Measurements from ENCODE around the gene CKAP4. TPM values are rescaled to one million over a fixed set of nuclear protein-coding genes. Genes with fewer than 3 reads are reported as not detected.

The CKAP4 gene
- total RNA-seq, 2 donors from 2014 or later, result 50.1 to 56.8 TPM

DNA sequence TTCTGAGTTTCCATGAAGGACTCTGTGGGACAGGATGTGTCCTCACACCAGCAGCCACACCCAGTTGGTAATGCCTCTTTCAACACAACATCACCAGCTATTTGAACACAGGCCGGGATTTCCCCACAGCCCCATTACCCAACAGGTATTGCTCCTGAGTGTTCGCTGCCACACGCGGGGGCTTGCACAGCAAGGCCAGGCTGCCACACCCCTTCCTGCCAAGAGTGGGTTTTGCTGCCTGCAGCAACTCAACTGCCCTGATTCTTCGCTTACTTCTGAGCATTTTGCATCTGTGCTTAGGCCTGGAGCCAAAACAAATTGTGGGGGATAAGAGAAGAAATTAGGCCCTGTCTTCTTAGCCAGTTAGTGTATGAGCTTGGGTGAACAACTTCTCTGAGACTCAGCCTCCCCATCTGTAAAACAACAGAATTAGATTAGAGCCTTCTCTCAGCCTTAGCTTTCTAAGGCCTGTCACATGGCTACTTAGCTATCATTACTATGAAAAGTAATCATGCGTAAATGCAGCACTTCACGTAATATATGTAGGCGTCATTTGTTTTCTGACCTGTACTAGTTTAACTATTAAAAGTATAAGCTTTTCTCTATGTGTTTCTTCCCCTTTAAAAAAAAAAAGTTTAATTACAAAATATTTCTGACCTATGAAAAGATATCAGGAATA, 20.0 kb downstream of the CKAP4 start:
- peaks cover 0 to 19% of the 10 kb centered on the region in 2 donors for H3K4me1 ChIP-seq
- no peak overlapping the region for H3K27ac ChIP-seq
- no peak for TF ChIP-seq CTCF (IDR thresholded peaks at IDR 0.05)
- DNase-seq (ENCODE audit: low spot score), result peak; percentile 80
- H3K36me3 ChIP-seq, result no peaks in the 10 kb centered on the region
- no peaks in the 10 kb centered on the region for H3K27me3 ChIP-seq
- no peak overlapping the region for H3K4me3 ChIP-seq
- H3K9me3 ChIP-seq, result no peaks in the 10 kb centered on the region

DNA sequence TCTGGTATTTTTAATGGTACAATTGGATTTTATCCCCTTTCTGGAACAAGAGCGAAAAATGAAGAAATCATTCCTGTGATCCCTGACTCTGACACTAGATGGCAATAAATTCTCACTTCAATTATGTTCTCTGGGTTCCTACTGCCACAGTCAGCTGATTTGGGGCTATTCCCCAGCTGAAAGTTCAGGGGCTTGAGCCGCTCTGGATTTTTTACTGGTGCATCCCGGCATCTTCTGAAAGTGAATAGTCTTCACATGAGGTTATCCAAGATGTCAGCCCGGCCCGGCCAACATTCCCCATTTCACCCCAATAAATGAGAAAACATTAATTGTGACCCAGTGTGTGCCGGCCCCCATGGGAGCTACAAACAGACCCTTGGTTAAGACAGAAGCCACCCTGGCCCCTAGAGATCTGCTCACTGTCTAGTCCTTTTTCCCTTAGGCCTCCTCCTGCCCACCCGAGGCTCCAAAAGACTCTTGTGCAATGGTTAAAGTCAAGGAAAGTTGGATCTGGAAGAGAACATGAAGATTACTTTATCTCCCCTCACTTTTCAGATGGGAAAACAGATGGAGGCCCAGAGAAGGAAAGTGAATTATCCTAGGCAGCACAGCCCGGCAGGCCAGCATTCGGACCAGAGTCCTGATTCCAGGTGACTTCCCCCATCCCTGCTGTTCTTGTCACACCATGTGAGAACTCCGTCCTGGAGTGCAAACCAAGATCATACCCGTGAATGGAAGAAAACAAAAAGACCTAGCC, 20.8 kb downstream of the CKAP4 start:
- no peaks in the 10 kb centered on the region for H3K36me3 ChIP-seq
- H3K27me3 ChIP-seq, result no peaks in the 10 kb centered on the region
- peak; percentile 39 to 84 for TF ChIP-seq CTCF (IDR thresholded peaks at IDR 0.05)
- peaks cover 0 to 19% of the 10 kb centered on the region in 2 donors for H3K4me1 ChIP-seq
- no peaks in the 10 kb centered on the region for H3K9me3 ChIP-seq
- no peak overlapping the region for H3K27ac ChIP-seq
- H3K4me3 ChIP-seq, result no peak overlapping the region
- DNase-seq (ENCODE audit: low spot score), result peak; percentile 60

DNA sequence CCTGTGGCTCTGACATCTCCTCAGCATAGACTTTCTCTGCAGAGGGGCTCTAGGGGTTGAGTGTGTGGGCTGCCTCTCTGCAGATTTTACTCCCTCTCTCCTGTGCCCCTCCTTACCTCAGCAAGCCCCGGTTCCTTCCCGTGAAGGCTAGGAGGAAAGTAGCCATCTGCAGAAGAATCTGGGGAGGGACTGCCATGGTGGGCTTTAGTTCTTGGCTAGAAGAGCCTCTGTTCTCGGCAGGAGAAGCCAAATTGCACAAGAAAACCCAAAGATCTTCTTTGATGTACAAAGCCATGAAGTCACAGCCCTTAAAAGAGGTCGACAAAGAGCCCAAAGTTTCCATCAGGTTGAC, 23.5 kb downstream of the CKAP4 start:
- Histone ChIP-seq H3K27me3 (no peaks in the 10 kb centered on the region), H3K4me3 (no peak overlapping the region), H3K27ac (no peak overlapping the region), H3K36me3 (no peaks in the 10 kb centered on the region), H3K4me1 (peaks cover 0 to 19% of the 10 kb centered on the region in 2 donors), H3K9me3 (no peaks in the 10 kb centered on the region)
- peak; percentile 5 for DNase-seq (ENCODE audit: low spot score)
- TF ChIP-seq CTCF (IDR thresholded peaks at IDR 0.05), result peak in 1 of 2 donors; percentile 9

GRCh38 chr12:106223485-106224354, 24.1 kb downstream of the CKAP4 start:
- no peak overlapping the region for H3K4me3 ChIP-seq
- no peaks in the 10 kb centered on the region for H3K9me3 ChIP-seq
- TF ChIP-seq CTCF (IDR thresholded peaks at IDR 0.05), result peak; percentile 90 to 93
- H3K27me3 ChIP-seq, result no peaks in the 10 kb centered on the region
- peak; percentile 79 for DNase-seq (ENCODE audit: low spot score)
- H3K36me3 ChIP-seq, result no peaks in the 10 kb centered on the region
- no peak overlapping the region for H3K27ac ChIP-seq
- H3K4me1 ChIP-seq, result peaks cover 0 to 19% of the 10 kb centered on the region in 2 donors

- peaks cover 0 to 19% of the 10 kb centered on the region in 2 donors for H3K9me3 ChIP-seq
- H3K27me3 ChIP-seq, result no peaks in the 10 kb centered on the region
- TF ChIP-seq CTCF (IDR thresholded peaks at IDR 0.05), result no peak
- no peak overlapping the region for H3K4me3 ChIP-seq
- no peak overlapping the region for H3K27ac ChIP-seq
- peaks cover 0 to 9% of the 10 kb centered on the region in 2 donors for H3K4me1 ChIP-seq
- DNase-seq (ENCODE audit: low spot score), result no peak
- no peaks in the 10 kb centered on the region for H3K36me3 ChIP-seq
These were observed 27.3 kb downstream of the CKAP4 start for GRCh38 chr12:106220536-106220935.

Measured in right atrium auricular region (tissue), 2 donors.